ENCODE measurements around the gene ACTRT2.

DNA sequence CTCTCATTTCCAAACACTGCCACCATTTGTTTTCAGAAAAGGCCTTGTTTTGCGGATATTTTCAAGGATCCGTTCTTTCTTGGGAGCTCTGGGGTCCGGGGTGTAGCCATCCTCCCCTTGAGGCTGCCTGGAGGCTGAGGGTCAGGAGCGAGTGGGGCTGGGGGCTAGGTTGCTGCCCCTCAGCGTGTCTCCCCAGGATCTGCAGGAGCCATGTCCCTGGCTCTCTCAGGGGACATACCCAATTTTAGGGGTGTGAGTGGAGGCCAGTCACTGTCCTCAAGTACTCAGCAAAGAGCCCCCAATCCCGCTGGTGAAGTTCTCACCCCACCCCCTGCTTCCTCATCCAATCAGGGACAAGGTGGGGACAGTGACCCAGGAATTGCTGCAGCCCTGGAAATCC, 32.7 kb downstream of the ACTRT2 start:
- TF ChIP-seq CTCF (IDR thresholded peaks at IDR 0.05) (no peak), POLR2A (IDR thresholded peaks at IDR 0.05) (no peak), POLR2AphosphoS5 (IDR thresholded peaks at IDR 0.05) (no peak)

Measured in gastroesophageal sphincter (tissue), 3 donors.